Astrocyte of the spinal cord (primary cell): ENCODE measurements around the gene TMEM239.

Experiments used
- DNase-seq: peaks from one replicate; pipeline ENCODE4 v3.0.0; 2011; ENCODE audit warnings: low read depth, low spot score
- H3K4me3 ChIP-seq: 2 replicates; pipeline ENCODE4 v1.5.1; 2011; ENCODE audit warnings: low read depth, mild to moderate bottlenecking, low read length, moderate library complexity
- CTCF ChIP-seq: IDR thresholded peaks from 2 replicates; pipeline ENCODE4 v1.5.1; 2012; ENCODE audit warnings: low read depth, mild to moderate bottlenecking, low read length, inconsistent platforms
- in situ Hi-C: cut with HindIII; loops from 2 replicates; pipeline ENCODE4 v1.10.0; 2017; ENCODE audit warnings: low sequenced_read_pairs

Gene TMEM239

GRCh38 chr20:2795451-2795850 lies 20.7 kb upstream of the TMEM239 start:
- H3K4me3 ChIP-seq: no peak overlapping the region
- DNase-seq: no peak
- no peak for TF ChIP-seq CTCF
- in situ Hi-C loops: no loop called here

- H3K4me3 ChIP-seq: no peak overlapping the region
- in situ Hi-C loops: no loop called here
- no peak for TF ChIP-seq CTCF
- DNase-seq: no peak
Observed at GRCh38 chr20:2796011-2796660, 20.0 kb upstream of the TMEM239 start.

GRCh38 chr20:2797136-2797983 lies 18.8 kb upstream of the TMEM239 start:
- in situ Hi-C loops: no loop called here
- DNase-seq: no peak
- no peak for TF ChIP-seq CTCF

GRCh38 chr20:2798095-2798805 lies 17.9 kb upstream of the TMEM239 start:
- in situ Hi-C loops: no loop called here
- TF ChIP-seq CTCF: no peak
- DNase-seq: no peak
- no peak overlapping the region for H3K4me3 ChIP-seq

More at GRCh38 chr20:2797136-2797983, 18.8 kb upstream of the TMEM239 start:
- H3K4me3 ChIP-seq: no peak overlapping the region

- in situ Hi-C loops: no loop called here
- no peak overlapping the region for H3K4me3 ChIP-seq
- no peak for TF ChIP-seq CTCF
- DNase-seq: peak; percentile 62
Observed at GRCh38 chr20:2798814-2799213, 17.4 kb upstream of the TMEM239 start.

- no peak for DNase-seq
- H3K4me3 ChIP-seq: peak overlapping the region; percentile 36
- no peak for TF ChIP-seq CTCF
- in situ Hi-C loops: no loop called here
Observed at GRCh38 chr20:2799271-2799670, 16.9 kb upstream of the TMEM239 start.
